C4-2B (cell line): ENCODE measurements around the gene PRKG1.

Source experiments
- H3K27ac ChIP-seq: fragments of 450-650 bp; 2 replicates; pipeline ENCODE4 v1.5.1; 2017
- CTCF ChIP-seq: fragments of 450-650 bp; conservative IDR thresholded peaks from 2 replicates; pipeline ENCODE4 v1.5.1; 2017; ENCODE audit warnings: mild to moderate bottlenecking
- ZFX ChIP-seq: fragments of 450-650 bp; IDR thresholded peaks from 2 replicates; pipeline ENCODE4 v1.6.1; 2017

PRKG1 gene

DNA sequence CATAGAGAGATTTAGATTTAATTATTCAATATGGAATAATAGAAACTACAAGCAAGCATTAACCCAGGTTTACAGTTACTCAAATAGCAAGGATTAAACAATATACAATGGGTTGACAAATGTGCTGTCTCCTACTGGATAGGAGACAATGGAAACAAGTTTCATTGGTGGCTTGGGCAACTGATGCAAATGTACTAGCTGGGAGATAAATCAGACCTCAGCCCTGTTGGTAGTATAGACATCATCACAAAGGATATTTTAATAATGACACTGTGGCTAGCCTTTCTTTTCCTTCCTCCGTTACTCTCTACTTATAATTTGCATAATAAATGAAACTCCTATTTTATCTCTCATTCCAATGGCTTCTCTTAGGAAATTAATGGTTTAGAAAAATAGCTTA, 1143.2 kb downstream of the PRKG1 start:
- no peak overlapping the region for H3K27ac ChIP-seq
- TF ChIP-seq CTCF (no peak), ZFX (no peak)

DNA sequence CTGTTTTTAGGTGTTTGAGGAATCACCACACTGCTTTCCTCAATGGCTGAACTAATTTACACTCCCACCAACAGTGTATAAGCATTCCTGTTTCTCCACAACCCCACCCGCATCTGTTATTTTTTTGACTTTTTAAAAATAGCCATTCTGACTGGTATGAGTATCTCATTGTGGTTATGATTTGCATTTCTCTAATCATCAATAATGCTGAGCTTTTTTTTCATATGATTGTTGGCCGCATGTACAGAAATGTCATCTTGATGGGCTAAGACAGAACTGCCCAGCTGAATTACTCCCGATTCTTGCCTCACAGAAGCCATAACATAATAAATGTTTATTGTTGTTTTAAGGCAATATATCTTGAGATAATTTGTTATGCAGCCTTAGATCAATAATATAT, 1146.7 kb downstream of the PRKG1 start:
- no peak overlapping the region for H3K27ac ChIP-seq
- TF ChIP-seq CTCF (no peak), ZFX (no peak)

DNA sequence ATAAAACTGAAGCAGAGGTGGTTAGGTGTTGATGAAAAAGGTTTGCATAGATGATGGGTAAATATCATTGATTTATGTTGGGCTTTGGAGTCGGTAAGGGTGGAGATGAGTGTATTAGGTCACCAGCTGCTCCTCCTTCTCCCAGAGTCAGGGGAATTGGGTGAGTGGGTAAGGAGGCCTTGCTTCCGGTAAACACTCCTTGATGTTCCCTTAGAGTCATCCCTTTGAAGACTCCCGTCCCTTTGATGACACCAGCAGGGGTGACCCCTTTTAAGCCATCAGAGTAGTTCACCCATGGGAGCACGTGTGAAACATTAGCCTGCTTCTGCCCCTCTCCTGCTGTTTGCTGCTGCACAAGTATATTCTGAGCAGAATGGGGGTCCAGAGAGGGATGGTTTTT, 1147.6 kb downstream of the PRKG1 start:
- H3K27ac ChIP-seq: no peak overlapping the region
- TF ChIP-seq ZFX (no peak), CTCF (no peak)

DNA sequence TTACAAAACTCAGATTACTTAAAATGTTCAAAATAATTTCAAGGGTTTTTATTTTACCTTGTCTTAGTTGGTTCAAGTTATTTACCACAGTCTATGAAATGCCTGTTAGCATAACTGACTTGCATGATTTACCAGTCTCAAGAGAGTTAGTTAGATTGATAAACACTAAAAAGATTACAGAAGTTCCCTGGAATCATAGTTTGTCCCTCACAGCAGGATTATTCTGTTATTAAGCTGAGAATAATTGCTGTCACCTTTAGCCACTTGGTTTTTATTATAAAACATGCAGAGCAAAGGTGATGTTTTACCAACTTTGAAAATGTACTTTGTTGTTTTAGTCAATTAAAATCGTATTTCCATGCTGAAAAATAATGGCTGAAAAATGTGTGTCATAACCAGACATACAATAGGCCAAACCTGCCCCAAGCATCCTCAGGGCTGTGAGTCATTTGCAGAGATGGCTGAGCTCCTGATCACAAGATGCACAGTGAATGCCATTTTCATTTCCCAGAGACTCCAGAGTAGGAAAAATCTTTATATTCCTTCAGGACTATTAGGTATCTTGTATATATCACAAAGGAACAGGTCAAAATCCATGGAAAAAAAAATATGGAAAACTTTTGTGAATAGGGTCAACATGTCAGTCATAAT, 1152.0 kb downstream of the PRKG1 start:
- no peak overlapping the region for H3K27ac ChIP-seq
- TF ChIP-seq CTCF: no peak
- TF ChIP-seq ZFX: no peak

GRCh38 chr10:52228556-52228955, 1154.3 kb downstream of the PRKG1 start:
- no peak overlapping the region for H3K27ac ChIP-seq
- TF ChIP-seq ZFX: no peak
- no peak for TF ChIP-seq CTCF

- no peak for TF ChIP-seq ZFX
- TF ChIP-seq CTCF: no peak
- no peak overlapping the region for H3K27ac ChIP-seq
Measured at GRCh38 chr10:52229291-52229931, 1155.1 kb downstream of the PRKG1 start.

DNA sequence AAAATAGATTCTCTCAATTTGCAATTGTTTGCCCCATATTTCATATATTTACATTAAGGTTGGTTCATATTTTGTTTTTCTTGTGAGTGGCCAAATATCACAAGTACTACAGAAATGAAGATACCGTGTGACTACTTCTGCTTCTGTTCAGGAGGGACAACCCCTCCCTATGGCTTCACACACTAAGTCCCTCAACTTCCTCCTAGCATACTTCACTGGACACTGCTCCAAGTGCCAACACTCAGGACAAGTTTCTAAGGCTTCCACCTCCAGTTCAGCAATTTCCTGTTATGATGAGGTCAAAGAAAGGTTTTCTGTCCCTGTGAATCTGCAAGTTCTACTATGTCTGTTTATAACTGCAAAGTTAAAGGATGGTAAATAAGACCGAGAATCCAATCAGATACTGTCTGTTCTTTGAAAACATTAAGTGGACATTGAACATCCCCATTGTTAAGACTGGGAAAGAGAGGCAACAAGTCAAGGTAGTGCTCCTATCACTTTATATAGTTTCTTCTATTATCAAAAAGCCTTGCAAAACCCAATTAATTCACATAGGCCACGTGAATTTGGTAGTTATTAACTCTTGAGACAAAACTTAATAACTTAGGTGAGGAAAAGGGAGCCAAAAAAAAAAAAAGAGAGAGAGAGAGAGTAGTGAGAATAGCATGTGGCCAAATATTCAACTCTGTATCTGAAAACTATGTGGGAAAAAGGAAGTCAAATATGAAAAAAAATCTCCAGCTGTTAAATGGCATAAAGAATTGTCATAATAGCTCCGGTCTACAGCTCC, 1158.5 kb downstream of the PRKG1 start:
- peak overlapping the region; percentile 72 for H3K27ac ChIP-seq
- no peak for TF ChIP-seq CTCF
- TF ChIP-seq ZFX: no peak

DNA sequence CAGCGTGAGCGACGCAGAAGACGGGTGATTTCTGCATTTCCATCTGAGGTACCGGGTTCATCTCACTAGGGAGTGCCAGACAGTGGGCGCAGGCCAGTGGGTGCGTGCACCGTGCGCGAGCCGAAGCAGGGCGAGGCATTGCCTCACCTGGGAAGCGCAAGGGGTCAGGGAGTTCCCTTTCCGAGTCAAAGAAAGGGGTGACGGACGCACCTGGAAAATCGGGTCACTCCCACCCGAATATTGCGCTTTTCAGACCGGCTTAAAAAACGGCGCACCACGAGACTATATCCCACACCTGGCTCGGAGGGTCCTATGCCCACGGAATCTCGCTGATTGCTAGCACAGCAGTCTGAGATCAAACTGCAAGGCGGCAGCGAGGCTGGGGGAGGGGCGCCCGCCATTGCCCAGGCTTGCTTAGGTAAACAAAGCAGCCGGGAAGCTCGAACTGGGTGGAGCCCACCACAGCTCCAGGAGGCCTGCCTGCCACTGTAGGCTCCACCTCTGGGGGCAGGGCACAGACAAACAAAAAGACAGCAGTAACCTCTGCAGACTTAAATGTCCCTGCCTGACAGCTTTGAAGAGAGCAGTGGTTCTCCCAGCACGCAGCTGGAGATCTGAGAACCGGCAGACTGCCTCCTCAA, 1159.2 kb downstream of the PRKG1 start:
- H3K27ac ChIP-seq: peak overlapping the region; percentile 72
